ENCODE results near the gene GNA15.

GNA15 gene

DNA sequence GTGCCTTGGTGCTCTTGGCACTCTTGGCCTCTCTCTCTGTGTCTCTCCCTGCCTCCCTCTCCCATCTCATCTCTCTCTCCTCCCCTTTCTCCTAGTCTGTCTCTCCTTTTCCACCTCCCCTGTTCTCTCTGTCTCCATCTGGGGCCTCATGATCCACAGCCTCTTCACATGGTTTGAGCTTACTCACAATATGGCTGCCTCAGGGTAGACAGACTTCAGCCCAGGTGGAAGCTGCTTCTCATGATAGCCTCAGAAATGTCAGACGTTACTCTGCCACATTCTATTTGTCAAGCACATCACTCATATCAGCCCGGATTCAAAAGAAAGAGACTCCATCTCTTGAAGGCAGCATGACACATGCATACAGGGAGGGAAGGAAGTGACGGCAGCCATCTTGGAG is 24.4 kb downstream of the GNA15 start:
- H3K27ac ChIP-seq = no peak overlapping the region
- no peak for TF ChIP-seq CTCF (IDR thresholded peaks at IDR 0.05)
- peaks cover 0 to 8% of the 10 kb centered on the region in 2 donors for H3K27me3 ChIP-seq
- peaks cover 0 to 1% (median under 1%) of the 10 kb centered on the region in 4 donors for H3K4me1 ChIP-seq
- H3K36me3 ChIP-seq = no peaks in the 10 kb centered on the region
- H3K9me3 ChIP-seq = peaks cover 0 to 6% (median 0%) of the 10 kb centered on the region in 3 donors
- intact Hi-C loops (cut with DNase I; ENCODE audit: low total_unique reads) = loop anchor here (5.0 kb wide), 3 partner anchors 33 to 273 kb away; no protein-coding TSS in a partner anchor
- DNase-seq = no peak
- no peak overlapping the region for H3K4me3 ChIP-seq

DNA sequence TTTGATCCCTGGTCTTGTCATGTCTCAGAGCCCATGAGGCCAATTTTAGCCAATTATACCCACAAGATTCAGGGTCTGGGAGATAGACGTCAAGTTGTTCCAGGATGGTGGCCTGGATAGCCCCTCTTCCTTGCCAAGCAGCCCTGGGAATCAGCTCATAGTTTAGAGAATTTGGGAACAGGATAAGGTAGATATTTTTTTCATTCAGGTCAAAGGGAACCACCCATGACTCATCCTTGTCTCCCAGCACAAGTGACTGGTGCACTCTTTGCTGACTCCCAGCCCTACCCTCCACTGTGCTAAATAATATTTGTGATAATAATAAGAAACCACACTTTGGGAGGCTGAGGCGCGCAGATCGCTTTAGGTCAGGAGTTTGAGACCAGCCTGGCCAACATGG is 25.6 kb downstream of the GNA15 start:
- Histone ChIP-seq H3K27ac (no peak overlapping the region), H3K27me3 (peaks cover 0 to 8% of the 10 kb centered on the region in 2 donors), H3K36me3 (no peaks in the 10 kb centered on the region), H3K9me3 (peaks cover 0 to 6% (median 0%) of the 10 kb centered on the region in 3 donors), H3K4me3 (no peak overlapping the region), H3K4me1 (no peaks in the 10 kb centered on the region)
- DNase-seq = no peak
- TF ChIP-seq CTCF (IDR thresholded peaks at IDR 0.05) = no peak
- intact Hi-C loops (cut with DNase I; ENCODE audit: low total_unique reads) = loop anchor here (5.0 kb wide), 3 partner anchors 34 to 274 kb away; no protein-coding TSS in a partner anchor

- Histone ChIP-seq H3K36me3 (no peaks in the 10 kb centered on the region), H3K4me1 (no peaks in the 10 kb centered on the region), H3K27ac (no peak overlapping the region), H3K4me3 (no peak overlapping the region), H3K9me3 (peaks cover 0 to 6% (median 0%) of the 10 kb centered on the region in 3 donors), H3K27me3 (peaks cover 0 to 8% of the 10 kb centered on the region in 2 donors)
- TF ChIP-seq CTCF (IDR thresholded peaks at IDR 0.05) = no peak
- intact Hi-C loops (cut with DNase I; ENCODE audit: low total_unique reads) = loop anchor here (1.0 to 5.0 kb wide), 4 partner anchors 35 to 275 kb away; no protein-coding TSS in a partner anchor
- DNase-seq = peak in 1 of 2 donors; percentile 65
Measured at GRCh38 chr19:3162418-3163229, 26.8 kb downstream of the GNA15 start.

DNA sequence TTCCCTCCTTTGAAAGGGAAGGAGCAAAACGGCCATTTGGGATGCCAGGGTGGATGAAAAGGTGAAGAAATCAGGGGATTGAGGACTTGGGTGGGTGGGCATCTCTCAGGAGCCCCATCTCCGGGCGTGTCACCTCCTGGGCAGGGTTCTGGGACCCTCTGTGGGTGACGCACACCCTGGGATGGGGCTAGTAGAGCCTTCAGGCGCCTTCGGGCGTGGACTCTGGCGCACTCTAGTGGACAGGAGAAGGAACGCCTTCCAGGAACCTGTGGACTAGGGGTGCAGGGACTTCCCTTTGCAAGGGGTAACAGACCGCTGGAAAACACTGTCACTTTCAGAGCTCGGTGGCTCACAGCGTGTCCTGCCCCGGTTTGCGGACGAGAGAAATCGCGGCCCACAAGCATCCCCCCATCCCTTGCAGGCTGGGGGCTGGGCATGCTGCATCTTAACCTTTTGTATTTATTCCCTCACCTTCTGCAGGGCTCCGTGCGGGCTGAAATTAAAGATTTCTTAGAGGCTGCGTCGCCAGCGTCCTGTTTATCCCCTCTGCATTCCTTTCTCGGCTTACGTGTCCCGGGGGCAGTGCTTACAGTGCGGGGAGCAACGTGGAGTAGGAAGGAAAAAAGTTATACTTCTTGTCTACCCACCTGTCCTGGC is 27.5 kb downstream of the GNA15 start:
- H3K4me1 ChIP-seq = no peaks in the 10 kb centered on the region
- peaks cover 0 to 6% (median 0%) of the 10 kb centered on the region in 3 donors for H3K9me3 ChIP-seq
- intact Hi-C loops (cut with DNase I; ENCODE audit: low total_unique reads) = loop anchor here (1.0 to 5.0 kb wide), 4 partner anchors 36 to 276 kb away; no protein-coding TSS in a partner anchor
- no peak overlapping the region for H3K27ac ChIP-seq
- DNase-seq = peak in 1 of 2 donors; percentile 69
- H3K36me3 ChIP-seq = no peaks in the 10 kb centered on the region
- H3K27me3 ChIP-seq = peaks cover 0 to 8% of the 10 kb centered on the region in 2 donors
- TF ChIP-seq CTCF (IDR thresholded peaks at IDR 0.05) = peak; percentile 88 to 94
- no peak overlapping the region for H3K4me3 ChIP-seq

DNA sequence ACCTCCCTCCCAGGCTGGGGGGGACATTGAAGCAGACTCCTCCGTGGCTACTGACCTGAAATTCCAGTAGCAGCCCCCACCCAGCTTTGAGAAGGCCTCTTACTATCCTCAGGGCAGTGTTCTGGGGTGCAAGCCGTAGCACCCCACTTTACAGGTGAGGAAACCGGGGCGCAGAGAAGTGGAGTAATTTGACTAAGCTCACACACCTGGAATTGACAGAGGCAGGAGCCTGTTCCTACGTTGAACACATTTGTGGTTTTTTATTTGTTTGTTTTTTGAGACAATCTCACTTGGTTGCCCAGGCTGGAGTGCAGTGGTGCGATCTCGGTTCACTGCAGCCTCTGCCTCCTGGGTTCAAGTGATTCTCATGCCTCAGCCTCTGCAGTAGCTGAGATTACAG is 28.1 kb downstream of the GNA15 start:
- no peaks in the 10 kb centered on the region for H3K4me1 ChIP-seq
- H3K36me3 ChIP-seq = no peaks in the 10 kb centered on the region
- peaks cover 0 to 8% of the 10 kb centered on the region in 2 donors for H3K27me3 ChIP-seq
- DNase-seq = no peak
- intact Hi-C loops (cut with DNase I; ENCODE audit: low total_unique reads) = loop anchor here (1.0 to 5.0 kb wide), 4 partner anchors 37 to 277 kb away; no protein-coding TSS in a partner anchor
- TF ChIP-seq CTCF (IDR thresholded peaks at IDR 0.05) = no peak
- no peak overlapping the region for H3K27ac ChIP-seq
- H3K4me3 ChIP-seq = no peak overlapping the region
- peaks cover 0 to 6% (median 0%) of the 10 kb centered on the region in 3 donors for H3K9me3 ChIP-seq

Measured in tibial artery (tissue), 4 donors.